AG04450 (cell line): ENCODE results near the gene TAS2R14. TPM values are rescaled to one million over a fixed set of nuclear protein-coding genes. Genes with fewer than 3 reads are reported as not detected.
A peak's percentile ranks its signal among the peaks of the same experiment; 100 is the strongest.

ENCODE experiments used
- CTCF ChIA-PET: fragments of 300-600, 350-600 bp; formaldehyde crosslinking; extraction: SDS; loops from one replicate; lab custom pipeline; 2022; ENCODE audit warnings: antibody characterized with exemption, inconsistent platforms; lab: Charles Lee
- POLR2A ChIA-PET: fragments of 350-600 bp; formaldehyde crosslinking; extraction: SDS; loops from one replicate; lab custom pipeline; 2021; ENCODE audit warnings: antibody characterized with exemption, inconsistent platforms; lab: Yijun Ruan, JAX
- DNase-seq: peaks from one replicate; pipeline ENCODE4 v3.0.0-alpha.2; 2011; ENCODE audit warnings: low read depth, low spot score
- H3K27ac ChIP-seq: one replicate; pipeline ENCODE4 v1.5.1; 2012; ENCODE audit warnings: low read depth, low read length, control low read depth
- H3K27me3 ChIP-seq: one replicate; pipeline ENCODE4 v1.6.0; 2012; ENCODE audit warnings: low read length; ENCODE audit not compliant: control insufficient read depth, insufficient read depth
- H3K4me3 ChIP-seq: 2 replicates; pipeline ENCODE4 v1.5.1; 2011; ENCODE audit warnings: mild to moderate bottlenecking, low read depth, low read length, control low read depth
- H3K9me3 ChIP-seq: 2 replicates; pipeline ENCODE4 v1.5.1; 2012; ENCODE audit warnings: low read length; ENCODE audit not compliant: control insufficient read depth, insufficient read depth
- CTCF ChIP-seq: IDR thresholded peaks from 2 replicates; pipeline ENCODE4 v1.5.1; 2011; ENCODE audit warnings: low read depth, low read length, control low read depth, inconsistent platforms
- polyA plus RNA-seq: library from polyadenylated mRNA; depleted of rRNA; stranded (reverse); fragments of >200 nt; gene quantifications from 2 replicates; pipeline ENCODE4 v1.2.3, GENCODE V29; 2011; rRNA removed

TAS2R14 gene
- polyA plus RNA-seq, 1 experiment, result 3.2 TPM

- CTCF ChIA-PET, result no interaction called here
- H3K9me3 ChIP-seq, result no peaks in the 10 kb centered on the region
- no peak for DNase-seq
- no peak overlapping the region for H3K4me3 ChIP-seq
- H3K27ac ChIP-seq, result peak overlapping the region; percentile 23
- POLR2A ChIA-PET, result no interaction called here
- TF ChIP-seq CTCF, result no peak
- H3K27me3 ChIP-seq, result no peaks in the 10 kb centered on the region
These were observed 38.1 kb downstream of the TAS2R14 start for GRCh38 chr12:10900972-10901371.

- Histone ChIP-seq H3K27me3 (no peaks in the 10 kb centered on the region), H3K9me3 (no peaks in the 10 kb centered on the region), H3K27ac (no peak overlapping the region), H3K4me3 (no peak overlapping the region)
- POLR2A ChIA-PET, result no interaction called here
- CTCF ChIA-PET, result no interaction called here
- no peak for TF ChIP-seq CTCF
- no peak for DNase-seq
These were observed 38.5 kb downstream of the TAS2R14 start for GRCh38 chr12:10900530-10900929.

- DNase-seq, result no peak
- Histone ChIP-seq H3K9me3 (no peaks in the 10 kb centered on the region), H3K4me3 (no peak overlapping the region), H3K27ac (no peak overlapping the region), H3K27me3 (no peaks in the 10 kb centered on the region)
- CTCF ChIA-PET, result no interaction called here
- POLR2A ChIA-PET, result no interaction called here
- no peak for TF ChIP-seq CTCF
These were observed 42.2 kb downstream of the TAS2R14 start for GRCh38 chr12:10896854-10897253.

GRCh38 chr12:10891937-10892336 is 47.1 kb downstream of the TAS2R14 start:
- Histone ChIP-seq H3K4me3 (no peak overlapping the region), H3K27ac (no peak overlapping the region), H3K27me3 (no peaks in the 10 kb centered on the region), H3K9me3 (no peaks in the 10 kb centered on the region)
- no peak for TF ChIP-seq CTCF
- POLR2A ChIA-PET, result no interaction called here
- CTCF ChIA-PET, result interaction anchor here (0.9 kb wide), 1 partner anchor 10 kb away, joined by 3 read pairs; no protein-coding TSS in a partner anchor
- no peak for DNase-seq

GRCh38 chr12:10889226-10889625 is 49.8 kb downstream of the TAS2R14 start:
- no peak for TF ChIP-seq CTCF
- no peak for DNase-seq
- H3K4me3 ChIP-seq, result no peak overlapping the region
- H3K27me3 ChIP-seq, result no peaks in the 10 kb centered on the region
- H3K27ac ChIP-seq, result no peak overlapping the region
- ChIA-PET CTCF (no interaction called here), POLR2A (no interaction called here)
- no peaks in the 10 kb centered on the region for H3K9me3 ChIP-seq

Other genes starting within 250 kb of the TAS2R14 start
- gene YBX3, start 215.9 kb downstream of the TAS2R14 start, polyA plus RNA-seq, result 95.6 and 99.2 TPM in 2 replicates
- not detected in 2 replicates for gene TAS2R7, start 136.6 kb downstream of the TAS2R14 start, polyA plus RNA-seq
- gene TAS2R8, start 132.0 kb downstream of the TAS2R14 start, polyA plus RNA-seq, result 0.06 TPM in 1 of 2 replicates, not detected in the other
- gene TAS2R9, start 129.1 kb downstream of the TAS2R14 start, polyA plus RNA-seq, result not detected in 2 replicates
- gene TAS2R10, start 112.9 kb downstream of the TAS2R14 start, polyA plus RNA-seq, result 0.24 and 0.71 TPM in 2 replicates
- 3.2 and 4.3 TPM in 2 replicates for gene PRR4, start 89.8 kb downstream of the TAS2R14 start, polyA plus RNA-seq
- gene PRH1, start 55.0 kb downstream of the TAS2R14 start, polyA plus RNA-seq, result 3.1 and 4.2 TPM in 2 replicates
- 0.10 and 0.16 TPM in 2 replicates for gene TAS2R13, start 29.7 kb downstream of the TAS2R14 start, polyA plus RNA-seq
- gene PRH2, start 10.0 kb downstream of the TAS2R14 start, polyA plus RNA-seq, result 0.16 TPM in 1 of 2 replicates, not detected in the other
- gene TAS2R50, start 47.6 kb upstream of the TAS2R14 start, polyA plus RNA-seq, result 0.21 and 0.24 TPM in 2 replicates
- 0.62 and 0.67 TPM in 2 replicates for gene TAS2R20, start 59.0 kb upstream of the TAS2R14 start, polyA plus RNA-seq
- gene TAS2R19, start 83.4 kb upstream of the TAS2R14 start, polyA plus RNA-seq, result 0.46 and 0.48 TPM in 2 replicates
- gene TAS2R31, start 92.1 kb upstream of the TAS2R14 start, polyA plus RNA-seq, result 0.51 and 0.60 TPM in 2 replicates
- 0.30 TPM in 1 of 2 replicates, not detected in the other for gene TAS2R46, start 123.0 kb upstream of the TAS2R14 start, polyA plus RNA-seq
- gene TAS2R43, start 153.1 kb upstream of the TAS2R14 start, polyA plus RNA-seq, result not detected in 2 replicates
- gene TAS2R30, start 195.4 kb upstream of the TAS2R14 start, polyA plus RNA-seq, result 0.07 TPM in 1 of 2 replicates, not detected in the other
- 4.8 and 6.4 TPM in 2 replicates for gene SMIM10L1, start 231.9 kb upstream of the TAS2R14 start, polyA plus RNA-seq
- not detected in 2 replicates for gene TAS2R42, start 247.7 kb upstream of the TAS2R14 start, polyA plus RNA-seq